Measurements from ENCODE around the gene ARMC2. TPM values are rescaled to one million over a fixed set of nuclear protein-coding genes. Genes with fewer than 3 reads are reported as not detected.

ARMC2 gene
- total and polyA plus RNA-seq, 2 of the 8 experiments (the other 6 are each of a cell fraction or from before 2014, with no cell fraction given), result 1.6 to 4.4 TPM

DNA sequence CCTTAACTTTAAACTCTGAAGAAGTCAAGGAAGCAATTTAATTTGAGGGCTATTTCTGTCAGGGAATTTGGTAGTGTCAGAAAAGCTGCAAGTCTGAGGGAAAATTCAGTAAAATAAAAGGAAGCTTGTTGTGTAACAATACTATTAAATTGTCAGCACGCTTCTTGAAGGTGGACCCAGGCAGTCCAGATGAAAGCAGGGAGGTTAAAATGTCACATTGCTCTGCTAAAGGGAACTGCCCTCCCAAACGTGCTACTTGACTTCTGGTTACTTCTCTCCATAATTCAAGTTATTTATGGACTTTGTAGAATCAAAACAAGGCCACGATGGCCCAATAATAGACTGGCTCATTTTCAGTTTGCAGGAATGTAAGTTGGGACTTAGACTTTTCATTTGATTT is 28.2 kb upstream of the ARMC2 start:
- ChIA-PET POLR2A (ENCODE audit: partially characterized antibody) (no interaction called here), CTCF (ENCODE audit: partially characterized antibody) (no interaction called here)
- H2AK5ac ChIP-seq (ENCODE audit: low read depth, low read length), result no peak overlapping the region
- H4K20me1 ChIP-seq (replicated peaks in 1 of 2; ENCODE audit: control insufficient read depth in 1 of 2, insufficient read depth in 2 of 2, low read length in 2 of 2), result no peaks in the 10 kb centered on the region
- no peak overlapping the region for H3K14ac ChIP-seq (ENCODE audit: insufficient read length)
- H3K4me2 ChIP-seq (ENCODE audit: insufficient read depth in 1 of 2, low read depth in 2 of 2, low read length in 2 of 2), result no peak overlapping the region
- no peaks in the 10 kb centered on the region for H3K79me1 ChIP-seq (ENCODE audit: low read depth, low read length)
- H3K9me3 ChIP-seq (ENCODE audit: insufficient read depth in 2 of 2, low read depth in 1 of 2, low read length in 1 of 2), result peaks cover 3 to 5% of the 10 kb centered on the region in 2 experiments; a peak in 1 of 4 replicates
- no peak overlapping the region for H4K91ac ChIP-seq (replicated peaks; ENCODE audit: insufficient read length, low read length)
- no peaks in the 10 kb centered on the region for H3K36me3 ChIP-seq (ENCODE audit: control insufficient read depth in 2 of 4, insufficient read depth in 4 of 4, low read length in 3 of 4)
- DNase-seq (ENCODE audit: low read depth in 1 of 2, low spot score in 2 of 2) (no peak), FAIRE-seq (no peak)
- no peak overlapping the region for H4K5ac ChIP-seq (ENCODE audit: insufficient read length, low read depth, low read length)
- no peaks in the 10 kb centered on the region for H3K79me2 ChIP-seq (ENCODE audit: control insufficient read depth in 1 of 2, insufficient read depth in 2 of 2, low read length in 2 of 2)
- H2BK15ac ChIP-seq (ENCODE audit: low read length), result no peak overlapping the region
- no peak overlapping the region for H2BK12ac ChIP-seq (ENCODE audit: low read depth, low read length)
- no peak overlapping the region for H3K23ac ChIP-seq (ENCODE audit: insufficient read length)
- H3K4me1 ChIP-seq (replicated peaks in 1 of 4; ENCODE audit: control insufficient read depth in 3 of 4, insufficient read depth in 4 of 4, low read length in 3 of 4), result no peaks in the 10 kb centered on the region
- H3K18ac ChIP-seq (ENCODE audit: extremely low read depth, low read length), result no peak overlapping the region
- no peak overlapping the region for H4K8ac ChIP-seq (ENCODE audit: extremely low read depth, insufficient read depth, low read length)
- H3K4me3 ChIP-seq (ENCODE audit: extremely low read depth in 1 of 4, insufficient read depth in 2 of 4, low read depth in 3 of 4, low read length in 4 of 4), result no peak overlapping the region
- no peaks in the 10 kb centered on the region for H3K27me3 ChIP-seq (replicated peaks in 1 of 4; ENCODE audit: control insufficient read depth in 3 of 4, extremely low read depth in 1 of 4, insufficient read depth in 3 of 4, low read length in 3 of 4)
- no peak overlapping the region for H3K4ac ChIP-seq (replicated peaks; ENCODE audit: insufficient read length, low read depth, low read length)
- H3K27ac ChIP-seq (ENCODE audit: low read depth, low read length), result no peak overlapping the region
- H2BK20ac ChIP-seq (ENCODE audit: low read length), result no peak overlapping the region
- H2AFZ ChIP-seq (ENCODE audit: low read length), result no peak overlapping the region
- no peak overlapping the region for H3K9ac ChIP-seq (replicated peaks in 1 of 4; ENCODE audit: extremely low read depth in 1 of 4, low read depth in 3 of 4, low read length in 3 of 4)
- H2BK5ac ChIP-seq (ENCODE audit: low read depth, low read length), result no peak overlapping the region
- H2BK120ac ChIP-seq (replicated peaks; ENCODE audit: low read depth, low read length), result no peak overlapping the region
- 83% methylated on average over 3 of the region's 3 CpGs; no CpG with 5 or more reads in 1 of the 2 experiments for WGBS, 2 experiments (ENCODE audit: extremely low coverage in 1 of 2, insufficient coverage in 1 of 2, insufficient read length in 1 of 2, insufficient replicate concordance in 2 of 2, low coverage in 1 of 2, low lambda C conversion rate in 2 of 2, missing lambda C conversion rate in 1 of 2)
- H3K56ac ChIP-seq (replicated peaks; ENCODE audit: insufficient read length, low read depth, low read length), result no peak overlapping the region
- no peaks in the 10 kb centered on the region for H3K23me2 ChIP-seq (ENCODE audit: low read depth, low read length)
- TF ChIP-seq RFX5 (IDR thresholded peaks at IDR 0.05; ENCODE audit: borderline replicate concordance, low read depth, low read length) (no peak), SAP30 (IDR thresholded peaks at IDR 0.05; ENCODE audit: insufficient read depth, insufficient replicate concordance, low read length) (no peak), CHD2 (IDR thresholded peaks at IDR 0.05; ENCODE audit: low read length) (no peak), TEAD4 (IDR thresholded peaks at IDR 0.05; ENCODE audit: low read depth, low read length) (no peak), FOSL1 (IDR thresholded peaks at IDR 0.05; ENCODE audit: insufficient read depth, low read depth, low read length) (no peak), CBX8 (IDR thresholded peaks at IDR 0.05; ENCODE audit: borderline replicate concordance, low read depth, low read length) (no peak), BACH1 (IDR thresholded peaks at IDR 0.05; ENCODE audit: low read length) (no peak), HDAC6 (IDR thresholded peaks at IDR 0.05; ENCODE audit: low read depth, low read length) (no peak), TCF12 (IDR thresholded peaks at IDR 0.05; ENCODE audit: low read depth, low read length) (no peak), SRF (IDR thresholded peaks at IDR 0.05; ENCODE audit: low read depth, low read length) (no peak), SUZ12 (IDR thresholded peaks at IDR 0.05; ENCODE audit: low read length) (no peak)

All from H1 (cell line).